HG02642 (cell line): Measurements from ENCODE around the gene METTL24.
"Not testable (repeated sequence)": the region's sequence is repeated elsewhere in the genome, so short reads cannot be mapped to it uniquely, and the experiment has no call there.

Source experiments
- ATAC-seq: cut with Tn5 transposase; IDR thresholded peaks from one replicate; pipeline ENCODE4 v1.9.1; 2021; ENCODE audit warnings: mild to moderate bottlenecking; ENCODE audit not compliant: unreplicated experiment, poor library complexity

Gene METTL24

DNA sequence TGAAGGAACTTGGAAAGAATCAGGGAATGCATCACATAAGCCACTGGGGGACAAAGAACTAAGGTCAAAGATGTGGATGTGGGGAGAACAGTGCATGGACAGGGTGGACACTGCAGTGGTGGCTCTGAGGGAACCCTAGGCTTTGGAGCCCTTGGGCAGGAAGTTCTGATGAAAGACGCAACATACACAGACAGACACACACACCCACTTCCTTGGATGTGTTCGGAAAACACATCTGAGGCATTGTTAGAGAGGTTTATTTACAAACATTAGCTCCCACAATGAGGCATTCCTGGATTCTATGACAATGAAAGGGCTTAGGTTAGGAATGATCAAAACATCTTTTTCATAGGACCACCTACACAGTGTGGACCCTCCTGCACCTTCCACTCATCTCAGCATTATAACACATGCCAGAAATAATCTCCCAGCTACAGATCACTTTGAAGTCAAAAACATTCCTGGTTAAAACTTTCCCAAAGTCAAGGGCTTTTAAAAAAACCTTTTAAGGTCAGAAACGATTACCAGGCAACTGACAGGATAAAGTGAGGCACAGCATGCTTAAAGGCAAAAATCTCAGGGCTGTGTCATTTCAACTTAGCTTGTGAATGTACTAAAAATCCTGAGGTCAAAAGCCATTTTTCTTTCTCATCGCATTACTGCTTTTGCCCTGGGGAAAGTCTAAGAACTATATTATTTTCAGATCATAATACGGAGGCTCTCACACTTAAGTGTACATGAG is 6.4 kb upstream of the METTL24 start:
- ATAC-seq, result no peak

DNA sequence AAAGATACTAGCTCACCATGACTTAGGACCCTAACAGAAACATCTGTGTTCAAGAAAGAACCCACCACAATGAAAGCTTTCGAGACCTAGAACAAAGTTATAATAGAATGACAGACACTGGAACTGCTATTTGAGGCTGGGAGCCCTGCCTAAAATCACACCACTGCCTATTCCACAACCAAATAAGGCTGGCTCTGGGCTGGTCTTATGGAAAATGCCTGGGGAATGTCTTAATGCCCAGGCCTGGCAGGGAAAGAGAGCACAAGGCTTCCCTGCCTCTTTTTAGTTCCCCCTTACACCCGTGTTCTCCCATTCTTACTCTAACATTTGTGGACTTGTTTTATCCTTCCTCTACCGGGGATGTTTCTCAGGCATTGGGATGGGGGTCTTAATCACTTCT is 5.6 kb upstream of the METTL24 start:
- no peak for ATAC-seq

DNA sequence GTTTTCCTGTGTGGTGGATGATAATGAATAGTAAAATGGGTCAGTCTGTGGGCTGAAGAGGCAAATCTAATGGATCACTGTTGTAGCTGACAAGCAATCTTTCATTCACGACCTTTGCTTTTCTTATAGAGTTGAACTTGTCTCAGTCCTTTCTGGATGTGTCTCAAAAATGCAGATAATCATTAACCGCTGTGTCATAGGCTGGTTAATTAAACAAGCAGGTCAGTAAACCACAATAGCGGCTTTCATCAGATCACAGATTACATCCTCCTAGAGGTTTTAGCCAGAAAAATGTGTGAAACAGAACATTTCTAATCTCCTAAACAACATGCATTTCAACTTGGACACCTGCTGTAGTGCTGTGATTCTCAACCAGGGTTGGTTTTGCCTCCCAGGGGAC is 2.5 kb upstream of the METTL24 start:
- ATAC-seq, result no peak

DNA sequence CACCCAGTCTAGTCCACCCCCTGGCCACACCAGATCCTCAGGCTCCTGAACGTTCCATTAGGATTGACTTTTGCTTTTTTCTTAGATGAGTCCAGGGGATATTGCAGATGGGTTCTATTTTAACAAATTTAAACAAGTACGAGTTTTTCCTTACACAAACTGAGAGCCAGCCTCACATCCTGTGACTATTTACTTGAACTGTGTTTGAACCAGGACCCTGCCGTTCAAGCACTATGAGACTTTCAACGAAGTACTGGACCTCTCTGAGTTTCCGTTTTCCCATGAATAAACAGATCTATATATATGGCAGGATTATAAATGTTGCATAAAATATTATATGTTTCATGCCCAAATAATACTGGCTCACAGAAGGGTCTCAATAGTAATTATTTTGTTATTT is 1.4 kb upstream of the METTL24 start:
- ATAC-seq, result no peak

DNA sequence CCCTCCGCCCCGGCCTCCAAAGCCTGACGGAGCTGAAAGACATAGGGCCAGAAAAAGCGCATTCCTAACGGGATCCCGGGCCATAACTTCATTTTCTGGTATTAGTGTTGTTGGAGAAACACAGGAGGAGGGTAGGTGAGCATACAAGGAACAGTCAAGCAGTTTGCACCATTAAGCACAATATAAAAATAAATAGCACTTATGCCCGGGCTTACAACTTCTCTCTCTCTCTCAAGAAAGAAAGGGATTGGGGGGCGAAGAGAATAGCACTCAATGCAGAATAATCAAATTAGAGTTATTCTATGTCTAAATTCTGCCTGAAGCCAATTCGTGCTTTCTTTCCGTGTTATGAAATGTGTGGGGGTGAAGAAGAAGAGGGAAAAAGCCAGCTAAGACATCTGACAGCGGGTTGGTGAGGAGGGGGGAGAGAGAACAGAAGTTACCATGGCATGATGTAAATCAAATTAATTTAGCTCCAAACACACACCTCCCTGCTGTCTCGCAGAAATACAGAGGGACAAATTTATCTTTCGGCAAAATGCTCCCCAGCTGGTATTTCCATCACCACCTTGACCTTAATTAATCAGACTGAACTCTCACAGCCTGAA is 508 bp upstream of the METTL24 start:
- ATAC-seq, result no peak

DNA sequence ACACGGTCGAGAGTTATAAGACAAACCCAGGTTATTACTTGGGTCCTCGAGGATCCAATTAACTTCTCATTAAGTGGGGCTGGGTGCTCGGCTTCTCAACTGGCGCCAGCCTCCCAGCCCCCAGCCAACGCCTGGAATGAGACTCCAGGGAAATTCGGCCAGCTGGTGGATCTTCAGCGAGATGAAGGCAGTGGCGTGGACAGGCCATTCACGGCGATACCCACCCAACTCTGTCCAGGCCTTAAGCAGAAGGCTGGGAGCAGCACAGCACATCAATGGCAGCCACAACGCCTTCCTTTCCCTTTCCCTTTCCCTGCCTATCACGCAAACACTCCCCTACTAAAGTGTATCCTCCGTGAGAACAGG is 868 bp downstream of the METTL24 start:
- no peak for ATAC-seq

DNA sequence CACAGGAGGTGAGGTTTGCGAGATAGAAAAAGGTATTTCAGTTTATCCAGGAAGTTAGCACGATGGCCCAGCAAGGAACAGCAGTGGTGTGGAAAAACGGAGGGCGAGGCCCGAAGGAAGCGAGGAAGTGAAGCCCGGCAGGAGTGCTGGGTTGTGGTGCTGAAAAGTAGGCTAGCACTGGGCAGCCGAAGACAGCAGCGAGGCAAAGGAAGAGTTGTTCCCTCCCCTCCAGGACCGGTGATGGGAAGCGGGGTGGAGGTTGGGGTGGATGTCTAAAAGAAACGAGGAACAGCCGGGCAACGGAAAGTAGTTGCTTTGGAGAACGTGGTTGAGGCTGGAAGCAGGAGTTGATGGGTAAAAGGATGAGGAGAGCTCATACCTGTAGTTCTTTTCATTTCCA is 1.4 kb downstream of the METTL24 start:
- ATAC-seq, result no peak

DNA sequence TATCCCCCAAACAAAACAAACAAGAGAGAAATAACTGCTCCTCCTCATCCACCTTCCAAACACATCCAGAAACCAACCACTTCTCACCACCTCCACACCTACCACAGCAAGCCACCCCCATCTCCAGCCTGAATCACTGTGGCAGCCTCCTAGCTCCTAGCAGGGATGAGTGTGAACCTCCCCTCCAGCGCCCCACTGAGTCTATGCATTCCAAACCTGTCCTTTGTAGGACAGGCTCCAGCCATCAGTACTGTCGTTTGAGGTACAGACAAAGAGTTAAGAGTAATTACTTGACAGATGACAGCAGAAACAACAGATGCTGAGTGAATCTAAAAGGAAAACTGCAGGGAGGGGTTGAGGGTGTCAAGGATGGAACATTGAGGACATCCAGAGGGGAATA is 2.4 kb downstream of the METTL24 start:
- no peak for ATAC-seq

DNA sequence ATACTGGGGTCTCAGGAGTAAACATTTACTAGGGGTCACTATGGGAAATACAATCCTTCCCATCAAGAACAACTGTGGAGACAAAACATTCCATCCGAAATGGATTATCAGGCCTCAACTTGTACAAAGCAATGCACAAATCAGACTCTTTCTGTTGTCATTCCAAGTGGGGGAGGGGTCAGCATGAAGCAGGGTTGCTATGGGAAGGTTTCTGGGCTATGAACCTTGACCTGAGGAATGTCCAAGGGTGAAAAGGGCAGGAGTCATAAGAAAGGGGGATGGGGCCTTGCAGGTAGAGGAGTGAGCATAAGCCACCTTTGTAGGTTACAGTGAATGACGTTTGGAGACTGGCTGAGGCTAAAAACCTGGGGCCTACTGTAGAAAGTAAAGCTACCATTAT is 3.1 kb downstream of the METTL24 start:
- ATAC-seq, result no peak

DNA sequence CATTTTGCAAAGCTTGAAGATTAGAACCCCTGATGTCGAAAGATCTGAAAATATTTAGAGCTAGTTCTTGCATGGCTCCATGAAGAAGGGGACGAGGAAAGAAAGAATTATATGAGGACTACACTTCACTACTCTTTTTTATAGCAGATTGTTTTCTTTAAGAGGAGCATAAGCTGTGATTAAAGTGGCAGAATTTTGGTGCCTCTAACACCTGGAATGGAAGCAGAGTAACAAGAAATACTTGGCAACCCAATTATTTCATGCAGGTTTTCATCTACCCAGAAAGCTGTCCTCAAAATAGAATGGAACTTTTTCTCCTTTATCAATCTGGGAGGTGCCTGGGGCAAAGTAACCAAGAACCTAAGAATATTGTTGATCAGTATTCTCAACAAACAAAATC is 4.0 kb downstream of the METTL24 start:
- ATAC-seq, result no peak

DNA sequence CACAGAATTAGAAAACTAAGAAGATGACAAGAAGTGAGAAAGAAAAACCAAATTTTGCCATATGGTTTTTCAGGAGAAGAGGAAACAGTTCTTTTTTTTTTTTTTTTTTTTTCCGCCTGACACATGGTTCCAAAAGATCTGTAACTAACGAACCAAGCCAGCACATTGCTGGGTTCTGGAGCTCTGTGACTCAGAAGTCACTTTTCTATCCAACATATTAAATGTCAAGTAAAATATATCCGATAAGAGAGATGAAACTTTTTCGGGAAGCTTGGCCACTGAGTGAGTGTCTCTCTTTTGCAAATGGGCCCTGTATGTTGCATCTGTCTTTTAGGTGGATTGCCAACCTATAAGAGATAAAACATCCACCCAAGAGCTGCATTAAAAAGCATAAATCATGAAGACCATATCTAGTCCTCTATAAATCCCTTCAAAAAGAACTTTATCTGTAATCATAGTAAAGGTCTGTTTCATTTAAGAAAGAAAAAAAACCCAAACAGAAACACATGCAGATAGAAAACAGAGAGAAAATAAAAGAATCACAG is 4.6 kb downstream of the METTL24 start:
- ATAC-seq, result no peak

DNA sequence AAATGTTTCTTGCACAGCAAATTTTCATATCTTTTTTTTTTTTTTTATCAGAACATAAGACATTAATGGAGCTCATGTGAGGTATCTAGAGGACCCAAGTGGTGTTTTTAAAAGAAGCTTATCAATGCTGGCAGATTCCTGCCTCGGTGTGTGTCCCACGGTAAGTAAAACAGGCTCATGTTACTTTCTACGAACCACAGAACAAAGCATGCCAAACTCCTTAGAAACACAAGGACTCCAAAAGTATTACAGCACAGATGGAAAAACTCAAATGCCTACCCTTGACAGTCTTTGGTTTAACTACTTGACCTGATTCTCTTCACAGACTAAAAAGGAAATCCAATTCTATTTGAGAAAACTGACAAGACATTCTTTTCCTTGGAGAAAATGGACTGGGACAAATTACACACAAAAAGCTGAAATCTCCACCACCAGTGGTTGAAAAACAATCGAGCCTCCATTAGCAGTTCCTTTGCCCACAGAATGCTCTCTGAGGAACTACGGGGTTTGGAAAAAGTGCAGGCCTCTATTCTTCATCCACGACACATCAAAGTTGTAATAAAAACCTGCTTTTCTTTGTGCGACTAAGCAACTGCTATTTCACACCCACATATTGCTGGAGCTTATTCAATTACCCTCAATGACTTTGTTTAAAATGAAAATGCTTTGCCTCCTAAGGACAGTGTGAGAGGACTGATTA is 5.4 kb downstream of the METTL24 start:
- ATAC-seq, result no peak

DNA sequence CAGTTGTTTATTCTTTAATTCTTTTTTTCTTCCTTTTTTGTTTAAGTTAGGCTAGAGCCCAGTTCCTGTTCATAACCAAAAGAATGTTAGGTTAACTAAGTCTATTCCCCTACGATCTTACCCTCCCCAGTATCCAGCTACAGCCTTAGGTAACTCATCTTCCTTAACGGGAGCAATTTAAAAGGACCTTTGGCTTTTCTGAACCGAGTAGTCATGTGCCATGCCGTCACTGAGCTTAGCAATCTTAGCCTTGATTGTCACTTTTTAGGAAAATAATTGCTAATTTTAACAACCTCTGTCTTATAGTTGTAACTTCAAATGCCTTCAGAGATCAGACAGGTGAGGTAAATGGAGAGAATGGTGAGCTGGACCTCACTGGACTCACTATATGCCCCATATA is 6.2 kb downstream of the METTL24 start:
- ATAC-seq, result no peak

DNA sequence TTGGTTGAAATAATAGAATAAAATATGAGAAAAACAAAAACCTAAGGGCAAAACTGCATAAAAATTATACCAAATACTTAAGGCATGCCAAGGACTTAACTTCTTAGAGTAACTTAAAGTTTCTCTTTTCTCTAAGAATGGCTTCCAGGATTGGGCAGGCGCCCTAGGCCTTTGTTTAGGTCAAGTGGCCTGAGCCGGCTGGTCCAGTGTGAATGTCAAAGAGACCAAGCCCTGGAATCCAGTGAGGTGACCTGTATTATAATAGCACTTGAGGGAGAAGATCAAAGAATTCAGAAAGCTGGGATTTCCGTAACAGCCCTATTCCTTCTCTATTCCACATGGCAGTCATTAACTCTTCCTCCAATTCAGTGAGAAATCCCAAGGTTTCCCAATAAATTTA is 6.6 kb downstream of the METTL24 start:
- ATAC-seq, result no peak

DNA sequence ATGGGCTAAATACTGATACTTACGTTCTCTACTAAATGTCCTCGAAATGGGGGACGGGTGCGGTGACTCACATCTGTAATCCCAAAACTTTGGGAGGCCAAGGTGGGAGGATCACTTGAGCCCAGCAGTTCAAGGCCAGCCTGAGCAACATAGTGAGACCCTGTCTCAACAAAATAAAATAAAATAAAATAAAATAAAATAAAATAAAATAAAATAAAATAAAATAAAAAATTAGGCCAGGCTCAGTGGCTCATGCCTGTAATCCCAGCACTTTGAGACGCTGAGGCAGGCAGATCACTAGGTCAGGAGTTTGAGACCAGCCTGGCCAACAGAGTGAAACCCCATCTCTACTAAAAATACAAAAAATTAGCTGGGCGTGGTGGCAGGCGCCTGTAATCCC is 7.6 kb downstream of the METTL24 start:
- ATAC-seq, result not testable (repeated sequence)

DNA sequence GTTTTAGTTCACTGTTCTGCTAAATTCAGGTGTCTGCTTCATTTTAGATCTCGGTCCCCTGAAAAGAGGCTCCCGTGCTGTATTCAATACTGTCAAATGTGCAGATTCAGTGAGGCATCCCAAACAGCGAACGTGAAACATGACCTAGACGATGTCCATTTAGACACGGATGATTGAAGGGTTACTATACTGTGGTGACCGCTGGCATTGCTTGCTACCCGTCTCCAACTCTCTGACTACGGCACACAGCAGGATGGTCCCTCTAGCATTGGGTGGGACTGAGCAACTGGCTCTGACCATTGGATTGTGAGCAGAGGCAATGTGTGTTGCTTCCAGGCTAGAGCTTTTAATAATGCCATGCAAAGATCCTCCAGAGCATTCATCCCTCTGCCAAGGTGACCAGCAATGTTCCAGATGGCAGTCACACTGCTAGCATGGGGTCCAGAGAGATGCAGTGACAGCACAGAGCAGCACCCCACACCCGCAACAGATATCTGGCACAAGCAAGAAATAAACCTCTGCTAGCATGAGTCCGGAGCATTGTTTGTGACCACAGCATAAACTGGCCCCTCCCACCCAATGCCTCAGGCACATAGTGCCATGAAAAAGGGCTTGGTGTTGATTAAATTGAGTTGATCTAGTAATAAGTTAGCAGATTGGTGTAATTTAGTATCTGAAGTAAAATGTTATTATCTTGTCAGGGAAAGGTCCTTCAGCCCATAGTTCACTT is 9.0 kb downstream of the METTL24 start:
- ATAC-seq, result no peak

DNA sequence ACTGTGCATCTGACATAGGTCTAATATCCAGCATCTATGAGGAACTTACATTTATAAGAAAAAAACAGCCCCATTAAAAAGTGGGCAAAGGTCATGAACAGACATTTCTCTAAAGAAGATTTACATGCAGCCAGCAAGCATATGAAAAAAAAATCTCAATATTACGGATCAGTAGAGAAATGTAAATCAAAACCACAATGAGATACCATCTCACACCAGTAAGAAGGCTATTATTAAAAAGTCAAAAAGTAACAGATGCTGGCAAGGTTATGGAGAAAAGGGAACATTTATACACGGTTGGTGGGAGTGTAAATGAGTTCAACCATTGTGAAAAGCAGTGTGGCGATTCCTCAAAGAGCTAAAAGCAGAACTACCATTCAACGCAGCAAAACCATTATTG is 13.1 kb downstream of the METTL24 start:
- no peak for ATAC-seq

DNA sequence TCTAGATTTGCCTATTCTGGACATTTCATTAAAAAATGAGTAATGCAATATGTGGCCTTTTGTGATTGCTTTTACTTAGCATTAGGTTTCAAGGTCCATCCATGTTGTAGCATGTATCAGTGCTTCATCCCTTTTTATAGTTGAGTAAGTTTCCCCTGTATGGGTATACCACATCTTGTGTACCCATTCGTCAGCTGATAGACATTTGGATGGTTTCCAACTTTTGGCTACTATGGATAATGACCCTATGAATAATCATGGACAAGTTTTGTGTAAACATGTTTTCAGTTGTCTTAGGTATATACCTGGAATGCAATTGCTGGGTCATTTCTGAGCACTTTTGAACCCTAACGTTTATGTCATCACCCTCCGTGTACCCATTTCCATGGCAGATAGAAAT is 15.4 kb downstream of the METTL24 start:
- ATAC-seq, result no peak

DNA sequence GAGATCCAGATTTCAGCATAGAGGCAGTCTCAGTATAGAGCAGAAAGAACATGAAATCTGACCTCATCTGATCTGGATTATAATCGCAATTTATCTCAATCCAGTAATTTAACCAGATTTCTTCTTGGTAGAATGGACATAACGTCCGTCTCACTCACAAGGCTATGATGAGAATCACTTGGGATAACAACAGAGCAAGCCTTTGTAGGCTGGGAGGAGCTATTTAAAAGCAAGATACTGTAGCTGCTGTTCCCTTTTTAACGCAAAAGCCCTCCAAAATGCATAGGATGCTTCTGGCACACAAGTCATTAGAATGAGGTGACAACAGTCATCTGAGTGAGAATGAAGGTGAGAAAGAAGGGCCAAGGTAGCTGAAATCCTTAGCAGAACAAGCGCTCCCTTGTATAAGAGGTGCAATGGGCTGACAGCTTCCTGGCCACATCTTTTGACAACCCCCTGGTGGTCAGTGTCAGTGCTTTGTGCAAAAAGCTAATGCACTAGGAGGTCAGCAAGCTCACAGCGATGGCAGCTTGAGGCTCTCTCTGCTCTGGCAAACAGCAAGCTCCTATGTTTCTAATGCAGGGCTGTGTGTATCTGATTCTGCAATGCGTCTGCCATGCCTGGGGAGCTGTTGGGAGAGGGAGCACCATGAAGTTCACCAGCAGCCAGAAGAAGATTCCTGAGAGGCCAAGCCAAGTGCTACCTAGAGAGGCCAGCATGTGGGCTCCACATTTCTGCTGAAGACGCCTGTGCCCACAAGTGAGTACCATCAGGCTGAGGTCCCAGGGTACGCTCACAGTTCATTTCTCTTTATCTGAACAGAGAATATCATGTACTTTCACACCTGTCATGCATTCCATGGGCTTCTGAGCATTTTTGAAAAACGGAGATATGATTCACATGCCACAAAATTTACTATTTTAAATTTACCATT is 16.2 kb downstream of the METTL24 start:
- ATAC-seq, result no peak

DNA sequence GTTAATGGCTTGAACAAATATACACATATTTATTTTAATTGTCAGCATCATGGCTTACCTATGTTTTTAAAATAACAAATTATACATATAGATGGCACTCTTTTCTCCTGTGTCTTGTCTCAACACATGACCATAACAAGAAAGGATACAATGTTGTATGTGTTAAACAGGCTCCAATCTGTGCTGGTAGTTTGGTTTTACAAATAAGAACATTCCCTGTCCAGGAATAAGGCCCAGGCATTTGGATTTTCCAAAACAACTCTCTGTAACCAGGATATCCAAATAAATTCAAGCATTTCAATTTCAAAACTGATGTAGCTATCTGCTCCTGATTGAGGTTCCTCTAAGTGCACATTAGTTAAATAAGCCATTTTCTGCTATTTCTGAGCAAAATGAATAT is 17.1 kb downstream of the METTL24 start:
- no peak for ATAC-seq
